ENCODE measurements around the gene LPCAT2.

DNA sequence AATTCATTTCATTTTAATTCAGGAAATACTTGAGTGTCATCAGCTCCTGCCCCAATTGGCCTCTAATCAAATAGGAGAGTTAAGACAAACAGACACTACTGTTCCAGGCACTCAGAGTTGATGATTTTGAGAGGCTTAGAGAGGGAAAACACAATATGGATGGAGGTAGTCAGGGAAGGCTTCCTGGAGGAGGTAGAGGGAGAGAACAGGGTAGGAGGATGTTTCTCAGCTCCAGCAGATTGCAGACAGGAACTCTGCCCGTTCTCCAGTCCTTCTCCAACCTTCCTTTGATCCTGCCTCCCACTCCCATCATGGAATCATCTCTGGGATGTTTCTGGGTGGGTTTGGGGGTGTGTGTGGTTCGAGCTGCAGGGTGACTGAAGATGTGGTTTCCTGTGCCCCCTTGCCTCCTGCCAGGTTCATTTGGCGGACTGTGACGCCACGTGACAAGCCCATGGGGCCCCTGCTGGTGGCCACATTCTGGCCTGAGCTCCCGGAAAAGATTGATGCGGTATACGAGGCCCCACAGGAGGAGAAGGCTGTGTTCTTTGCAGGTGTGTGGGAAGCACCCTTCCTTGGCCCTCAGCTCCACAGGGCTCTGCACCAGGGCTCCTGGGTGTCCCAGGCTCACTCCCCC, 12.2 kb upstream of the LPCAT2 start:
- TF ChIP-seq, protein P1, sequence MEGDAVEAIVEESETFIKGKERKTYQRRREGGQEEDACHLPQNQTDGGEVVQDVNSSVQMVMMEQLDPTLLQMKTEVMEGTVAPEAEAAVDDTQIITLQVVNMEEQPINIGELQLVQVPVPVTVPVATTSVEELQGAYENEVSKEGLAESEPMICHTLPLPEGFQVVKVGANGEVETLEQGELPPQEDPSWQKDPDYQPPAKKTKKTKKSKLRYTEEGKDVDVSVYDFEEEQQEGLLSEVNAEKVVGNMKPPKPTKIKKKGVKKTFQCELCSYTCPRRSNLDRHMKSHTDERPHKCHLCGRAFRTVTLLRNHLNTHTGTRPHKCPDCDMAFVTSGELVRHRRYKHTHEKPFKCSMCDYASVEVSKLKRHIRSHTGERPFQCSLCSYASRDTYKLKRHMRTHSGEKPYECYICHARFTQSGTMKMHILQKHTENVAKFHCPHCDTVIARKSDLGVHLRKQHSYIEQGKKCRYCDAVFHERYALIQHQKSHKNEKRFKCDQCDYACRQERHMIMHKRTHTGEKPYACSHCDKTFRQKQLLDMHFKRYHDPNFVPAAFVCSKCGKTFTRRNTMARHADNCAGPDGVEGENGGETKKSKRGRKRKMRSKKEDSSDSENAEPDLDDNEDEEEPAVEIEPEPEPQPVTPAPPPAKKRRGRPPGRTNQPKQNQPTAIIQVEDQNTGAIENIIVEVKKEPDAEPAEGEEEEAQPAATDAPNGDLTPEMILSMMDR (conservative IDR thresholded peaks at IDR 0.05 in 1 of 2, IDR thresholded peaks at IDR 0.05 in 1 of 2; ENCODE audit: extremely low read depth in 1 of 2, insufficient read depth in 1 of 2, low read depth in 1 of 2, low read length in 2 of 2), result no peak
- no peak for TF ChIP-seq EZH2 (IDR thresholded peaks at IDR 0.05; ENCODE audit: borderline replicate concordance, low read length)

Data from mammary epithelial cell (primary cell).